Activated CD8-positive, alpha-beta T cell treated with anti-CD3 and anti-CD28 coated beads for 36 hours (primary cell): ENCODE data around the gene CHRM3. TPM values are rescaled to one million over a fixed set of nuclear protein-coding genes. Genes with fewer than 3 reads are reported as not detected.
"Not testable (repeated sequence)": the region's sequence is repeated elsewhere in the genome, so short reads cannot be mapped to it uniquely, and the experiment has no call there.

Experiments
- ATAC-seq: fragments of 200-7000 bp; cut with Tn5 transposase; one replicate; pipeline ENCODE4 v1.10.0; 2021; ENCODE audit warnings: mild to moderate bottlenecking, moderate library complexity
- CTCF ChIA-PET: fragments of 350-600 bp; sonication (Branson Sonifier 250); formaldehyde crosslinking; loops from one replicate; lab custom pipeline; 2021; ENCODE audit warnings: antibody characterized with exemption; lab: Charles Lee
- POLR2A ChIA-PET: fragments of 350-600 bp; sonication (Branson Sonifier 250); formaldehyde crosslinking; loops from one replicate; lab custom pipeline; 2021; ENCODE audit warnings: antibody characterized with exemption; lab: Charles Lee
- DNase-seq: peaks from one replicate; pipeline ENCODE4 v3.0.0-alpha.2; 2020
- H3K27ac Mint-ChIP-seq: one replicate; pipeline ENCODE4 v1.8.0; 2021; ENCODE audit warnings: mild to moderate bottlenecking, mixed read lengths
- H3K27me3 Mint-ChIP-seq: one replicate; pipeline ENCODE4 v1.8.0; 2021; ENCODE audit warnings: mixed read lengths
- H3K36me3 Mint-ChIP-seq: one replicate; pipeline ENCODE4 v1.8.0; 2021; ENCODE audit warnings: low read depth, mixed read lengths
- H3K4me1 Mint-ChIP-seq: one replicate; pipeline ENCODE4 v1.8.0; 2021; ENCODE audit warnings: low read depth, mixed read lengths
- H3K4me3 Mint-ChIP-seq: one replicate; pipeline ENCODE4 v1.8.0; 2021; ENCODE audit warnings: mild to moderate bottlenecking, moderate library complexity, mixed read lengths
- H3K9me3 Mint-ChIP-seq: one replicate; pipeline ENCODE4 v1.8.0; 2021; ENCODE audit warnings: mixed read lengths
- intact Hi-C: fragments of 100-400 bp; cut with micrococcal nuclease; formaldehyde crosslinking; loops from one replicate; pipeline ENCODE4 v1.10.0; 2022
- total RNA-seq, 2 experiments: library from RNA; stranded (reverse); gene quantifications; one replicate each; pipeline ENCODE4 v1.2.3, GENCODE V29; 2021
- TF ChIP-seq, protein P1 (sequence below): fragments of 200-600 bp; IDR thresholded peaks from one replicate; pipeline ENCODE4 v1.8.0; 2022; ENCODE audit warnings: antibody characterized with exemption, mild to moderate bottlenecking

The CHRM3 gene
- total RNA-seq, 2 experiments from 2014 or later: 0.36 TPM; not detected in 1

- Mint-ChIP-seq H3K4me1 (no peaks in the 10 kb centered on the region), H3K9me3 (no peaks in the 10 kb centered on the region), H3K4me3 (no peak overlapping the region), H3K36me3 (no peaks in the 10 kb centered on the region), H3K27ac (no peak overlapping the region), H3K27me3 (peaks cover 9% of the 10 kb centered on the region)
- POLR2A ChIA-PET: no interaction called here
- DNase-seq: no peak
- CTCF ChIA-PET: no interaction called here
- no peak for ATAC-seq
- intact Hi-C loops: no loop called here
- TF ChIP-seq, protein P1, sequence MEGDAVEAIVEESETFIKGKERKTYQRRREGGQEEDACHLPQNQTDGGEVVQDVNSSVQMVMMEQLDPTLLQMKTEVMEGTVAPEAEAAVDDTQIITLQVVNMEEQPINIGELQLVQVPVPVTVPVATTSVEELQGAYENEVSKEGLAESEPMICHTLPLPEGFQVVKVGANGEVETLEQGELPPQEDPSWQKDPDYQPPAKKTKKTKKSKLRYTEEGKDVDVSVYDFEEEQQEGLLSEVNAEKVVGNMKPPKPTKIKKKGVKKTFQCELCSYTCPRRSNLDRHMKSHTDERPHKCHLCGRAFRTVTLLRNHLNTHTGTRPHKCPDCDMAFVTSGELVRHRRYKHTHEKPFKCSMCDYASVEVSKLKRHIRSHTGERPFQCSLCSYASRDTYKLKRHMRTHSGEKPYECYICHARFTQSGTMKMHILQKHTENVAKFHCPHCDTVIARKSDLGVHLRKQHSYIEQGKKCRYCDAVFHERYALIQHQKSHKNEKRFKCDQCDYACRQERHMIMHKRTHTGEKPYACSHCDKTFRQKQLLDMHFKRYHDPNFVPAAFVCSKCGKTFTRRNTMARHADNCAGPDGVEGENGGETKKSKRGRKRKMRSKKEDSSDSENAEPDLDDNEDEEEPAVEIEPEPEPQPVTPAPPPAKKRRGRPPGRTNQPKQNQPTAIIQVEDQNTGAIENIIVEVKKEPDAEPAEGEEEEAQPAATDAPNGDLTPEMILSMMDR: no peak
Observed at GRCh38 chr1:239367196-239367810, 19.1 kb upstream of the CHRM3 start.

DNA sequence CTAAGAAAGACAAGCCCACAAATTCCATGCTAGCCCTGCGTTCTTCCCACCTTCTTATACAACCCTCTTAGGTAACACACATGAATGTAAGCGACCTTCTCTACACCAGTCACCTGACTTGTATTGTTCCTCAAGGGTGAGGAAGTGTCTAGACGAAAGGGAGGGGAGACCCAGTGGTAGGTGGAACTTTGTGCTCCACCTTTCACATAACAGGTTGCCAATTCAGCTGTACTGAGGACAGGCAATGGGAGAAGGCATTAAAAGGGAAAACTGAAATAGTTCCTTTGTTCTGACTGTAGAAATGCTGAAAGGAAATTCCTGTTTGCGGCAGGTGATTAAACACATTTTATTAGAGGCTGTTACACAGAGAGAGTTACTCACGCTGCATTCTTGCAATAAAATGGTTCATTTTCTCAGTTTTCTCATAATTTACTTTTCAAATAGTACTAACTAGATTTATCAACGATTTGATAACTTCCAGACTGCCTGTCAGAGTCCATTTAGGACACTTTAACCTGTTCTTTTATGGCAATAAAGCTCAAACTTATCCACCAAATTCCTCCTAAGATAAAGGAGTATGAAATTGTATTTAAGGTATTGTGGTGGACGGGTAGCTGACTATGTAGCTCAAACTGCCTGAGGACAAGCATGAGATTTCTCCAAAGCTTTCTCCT is 17.8 kb upstream of the CHRM3 start:
- Mint-ChIP-seq H3K27me3 (peaks cover 10% of the 10 kb centered on the region), H3K36me3 (no peaks in the 10 kb centered on the region), H3K4me3 (no peak overlapping the region), H3K9me3 (no peaks in the 10 kb centered on the region), H3K4me1 (no peaks in the 10 kb centered on the region), H3K27ac (no peak overlapping the region)
- TF ChIP-seq, protein P1: no peak
- ATAC-seq (no peak), DNase-seq (no peak)
- ChIA-PET POLR2A (no interaction called here), CTCF (no interaction called here)
- intact Hi-C loops: no loop called here

- H3K36me3 Mint-ChIP-seq, DNase-seq, POLR2A ChIA-PET, intact Hi-C loops, H3K9me3 Mint-ChIP-seq, CTCF ChIA-PET, H3K27ac Mint-ChIP-seq, H3K4me1 Mint-ChIP-seq, ATAC-seq, H3K4me3 Mint-ChIP-seq, H3K27me3 Mint-ChIP-seq: not testable (repeated sequence)
Observed at GRCh38 chr1:239370869-239371268, 15.5 kb upstream of the CHRM3 start.

DNA sequence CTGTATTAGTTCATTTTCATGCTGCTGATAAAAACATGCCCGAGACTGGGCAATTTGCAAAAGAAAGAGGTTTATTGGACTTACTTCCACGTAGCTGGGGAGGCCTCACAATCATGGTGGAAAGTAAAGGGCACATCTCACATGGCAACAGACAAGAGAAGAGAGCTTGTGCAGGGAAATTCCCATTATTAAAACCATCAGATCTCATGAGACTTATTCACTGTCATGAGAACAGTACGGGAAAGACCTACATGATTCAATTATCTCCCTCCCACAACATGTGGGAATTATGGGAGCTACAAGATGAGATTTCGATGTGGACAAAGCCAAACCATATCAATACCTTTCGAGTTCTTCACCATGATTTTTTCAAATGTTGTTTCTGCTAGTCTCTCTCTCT is 3.7 kb upstream of the CHRM3 start:
- H3K4me3 Mint-ChIP-seq: no peak overlapping the region
- peaks cover 28% of the 10 kb centered on the region for H3K27me3 Mint-ChIP-seq
- no peaks in the 10 kb centered on the region for H3K36me3 Mint-ChIP-seq
- no peak overlapping the region for H3K27ac Mint-ChIP-seq
- intact Hi-C loops: no loop called here
- no peak for ATAC-seq
- TF ChIP-seq, protein P1: no peak
- CTCF ChIA-PET: no interaction called here
- peaks cover 11% of the 10 kb centered on the region for H3K4me1 Mint-ChIP-seq
- POLR2A ChIA-PET: no interaction called here
- DNase-seq: no peak
- no peaks in the 10 kb centered on the region for H3K9me3 Mint-ChIP-seq

DNA sequence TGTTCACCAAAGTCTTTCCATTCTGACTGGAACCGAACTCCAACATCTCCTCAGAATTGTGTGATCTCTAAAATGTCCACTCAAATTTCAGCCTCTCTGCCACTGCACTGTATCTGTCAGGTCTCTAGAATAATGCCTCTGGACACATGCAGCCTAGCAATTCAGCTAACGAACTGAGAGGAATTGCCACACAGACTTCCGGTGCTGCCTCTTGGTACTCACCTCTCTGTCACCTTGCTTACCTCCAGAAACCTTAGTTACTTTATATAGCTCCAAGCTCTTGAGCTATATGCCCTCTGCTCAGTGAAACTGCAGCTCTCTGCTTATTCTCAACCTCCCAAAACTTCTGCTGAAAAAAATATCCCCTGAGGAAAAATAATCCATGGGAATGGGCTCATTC is 2.7 kb upstream of the CHRM3 start:
- intact Hi-C loops: no loop called here
- Mint-ChIP-seq H3K36me3 (no peaks in the 10 kb centered on the region), H3K4me3 (no peak overlapping the region), H3K9me3 (no peaks in the 10 kb centered on the region), H3K27me3 (peaks cover 39% of the 10 kb centered on the region), H3K27ac (no peak overlapping the region), H3K4me1 (peaks cover 14% of the 10 kb centered on the region)
- TF ChIP-seq, protein P1: no peak
- no peak for ATAC-seq
- DNase-seq: no peak
- ChIA-PET CTCF (interaction anchor here (2.4 kb wide), 1 partner anchor 9 kb away, joined by 7 read pairs; no protein-coding TSS in a partner anchor), POLR2A (no interaction called here)
